ENCODE results near the gene CAPN11.

Gene CAPN11

DNA sequence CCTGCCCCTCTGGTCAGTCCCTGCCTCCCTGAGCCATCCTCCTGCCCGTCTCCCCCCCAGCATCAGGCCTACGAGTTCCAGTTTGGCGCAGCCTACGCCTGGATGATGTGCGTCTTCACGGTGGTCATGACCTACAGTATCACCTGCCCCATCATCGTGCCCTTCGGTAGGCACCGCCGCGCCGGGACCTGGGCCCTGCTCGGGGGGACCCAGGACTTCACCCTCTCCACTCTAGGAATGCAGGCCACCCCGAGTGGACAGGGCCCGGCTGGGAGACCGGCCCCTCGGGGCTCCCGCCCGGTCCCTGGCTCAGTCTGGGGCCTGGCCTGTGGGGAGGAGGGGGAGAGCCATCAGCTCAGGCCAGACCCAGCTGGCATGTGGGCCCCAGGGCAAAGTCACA, 6.1 kb upstream of the CAPN11 start:
- DNase-seq: no peak

DNA sequence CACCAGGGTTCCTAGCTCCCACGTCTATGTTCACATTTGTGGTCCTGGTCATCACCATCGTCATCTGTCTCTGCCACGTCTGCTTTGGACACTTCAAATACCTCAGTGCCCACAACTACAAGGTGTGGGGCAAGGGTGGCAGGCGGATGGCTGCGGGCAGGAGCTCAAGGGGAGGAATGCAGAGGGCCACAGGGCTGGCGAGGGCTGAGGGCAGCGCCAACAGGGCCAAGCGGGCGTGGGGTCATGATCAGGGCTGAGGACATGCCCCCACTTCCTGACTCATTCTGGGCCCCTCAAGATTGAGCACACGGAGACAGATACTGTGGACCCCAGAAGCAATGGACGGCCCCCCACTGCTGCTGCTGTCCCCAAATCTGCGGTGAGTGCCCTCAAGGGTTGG, 4.6 kb upstream of the CAPN11 start:
- no peak for DNase-seq

DNA sequence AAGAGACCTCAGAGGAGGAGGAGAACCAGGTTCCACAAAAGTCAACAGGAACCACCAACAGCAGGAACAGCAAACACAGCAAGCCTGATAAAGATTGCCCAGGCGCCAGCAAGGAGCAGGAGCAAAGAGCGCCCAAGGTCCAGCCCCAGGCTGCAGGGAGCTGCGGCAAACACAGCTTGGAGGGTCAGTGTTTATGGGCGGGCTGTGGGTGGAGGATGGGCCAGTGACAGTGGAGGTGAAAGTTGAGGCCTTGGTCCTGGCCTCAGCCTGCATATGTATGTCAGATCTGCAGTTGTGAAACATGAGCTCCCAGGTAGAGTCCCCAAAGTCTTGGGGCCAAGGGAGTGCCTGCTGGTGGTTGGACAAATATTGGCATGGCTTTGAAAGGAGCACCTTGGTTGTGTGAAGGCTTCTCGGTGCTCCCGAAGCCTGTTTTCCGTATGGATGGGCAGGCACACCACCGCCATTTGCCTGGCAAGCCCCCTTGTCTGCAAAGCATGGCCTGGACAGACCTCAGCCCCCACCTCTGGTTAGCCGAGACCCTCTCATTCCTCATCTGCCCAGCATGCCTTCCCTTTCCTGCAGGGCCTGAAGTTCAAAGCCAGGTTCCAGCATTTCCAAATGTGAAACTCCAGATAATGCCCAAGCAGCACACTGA, 2.0 kb upstream of the CAPN11 start:
- DNase-seq: no peak

DNA sequence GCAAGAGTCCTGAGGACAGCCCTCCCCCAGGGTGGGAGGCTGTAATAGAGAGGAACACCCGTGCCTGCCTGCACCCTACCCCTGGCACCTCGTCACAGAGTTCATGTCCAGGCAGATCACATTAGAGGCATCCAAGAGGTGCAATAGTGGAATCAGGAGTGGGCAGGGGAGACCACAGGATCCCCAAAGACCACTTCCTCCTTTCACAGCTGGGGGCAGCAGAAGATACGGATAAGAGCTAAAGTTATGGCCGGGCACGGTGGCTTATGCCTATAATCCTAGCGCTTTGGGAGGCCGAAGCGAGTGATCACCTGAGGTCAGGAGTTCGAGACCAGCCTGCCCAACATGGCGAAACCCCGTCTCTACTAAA, 1.5 kb upstream of the CAPN11 start:
- no peak for DNase-seq

DNA sequence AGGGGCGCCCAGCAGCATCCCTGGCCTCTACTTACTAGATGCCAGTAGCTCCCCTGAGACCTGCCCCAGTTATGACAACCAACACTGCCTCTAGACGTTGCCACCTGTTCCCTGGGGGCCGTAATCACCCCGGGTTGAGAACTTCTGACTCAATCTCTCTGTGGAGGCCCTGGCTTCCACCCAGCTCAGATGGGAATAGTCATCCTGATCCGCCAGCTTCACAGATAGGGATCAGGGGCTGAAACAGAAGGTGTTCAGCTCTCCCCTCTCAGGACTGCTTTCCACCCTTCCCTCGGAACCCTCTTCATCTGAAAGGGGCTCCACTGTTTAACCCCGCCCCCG, 3.3 kb downstream of the CAPN11 start:
- DNase-seq: no peak

DNA sequence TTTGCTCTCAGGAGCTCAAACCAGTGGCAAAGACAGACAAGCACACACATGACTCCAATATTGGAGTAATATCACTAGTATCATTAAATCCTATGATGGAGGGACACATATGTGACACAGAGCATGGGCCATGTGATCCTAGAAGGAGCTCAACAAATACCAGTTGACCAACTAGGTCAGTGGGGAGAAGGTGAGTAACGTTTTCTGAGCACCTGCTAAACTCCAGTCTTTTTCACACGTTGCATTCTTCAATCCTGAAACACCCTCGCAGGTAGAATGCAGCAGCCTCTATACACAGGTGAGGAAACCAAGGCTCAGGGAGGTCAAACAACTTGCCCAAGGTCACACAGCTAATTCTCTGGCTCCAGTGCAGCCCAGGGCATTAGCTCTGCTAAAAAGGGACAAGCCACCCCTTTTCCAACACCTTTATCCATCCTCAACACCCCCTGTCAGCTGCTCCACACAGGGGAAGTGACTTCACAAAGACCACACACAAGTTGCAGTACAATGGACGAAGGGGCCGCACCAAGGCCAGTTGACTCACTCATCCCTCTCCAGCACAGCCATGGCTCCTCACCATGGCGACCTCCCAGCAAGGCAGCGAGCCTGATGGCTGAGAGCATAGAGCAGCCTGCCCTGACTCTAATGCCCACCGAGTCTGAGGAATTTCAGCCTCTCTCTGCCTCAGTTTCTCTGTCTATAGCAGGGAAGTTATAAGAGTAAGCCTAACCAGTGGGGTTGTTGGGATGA, 4.4 kb downstream of the CAPN11 start:
- no peak for DNase-seq

DNA sequence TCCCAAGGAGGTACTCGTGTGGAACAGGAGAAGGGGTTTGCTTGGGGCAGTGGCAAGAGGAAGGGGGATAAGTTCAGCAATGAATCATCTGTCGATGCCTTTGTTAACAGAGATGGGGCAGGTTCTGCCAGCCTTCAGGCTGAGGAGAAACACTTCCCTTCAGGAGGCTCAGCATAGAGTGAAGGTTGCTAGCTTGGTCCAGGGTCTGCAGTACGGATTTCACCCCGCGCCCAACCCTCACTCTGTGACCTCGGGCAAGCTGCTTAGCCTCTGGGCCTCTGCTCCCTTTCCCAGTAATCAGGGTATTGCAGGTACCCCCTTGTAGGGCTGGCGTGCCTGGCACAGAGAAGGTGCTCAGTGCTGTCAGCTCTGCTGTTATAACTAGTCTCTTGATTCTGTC, 7.5 kb downstream of the CAPN11 start:
- no peak for DNase-seq

DNA sequence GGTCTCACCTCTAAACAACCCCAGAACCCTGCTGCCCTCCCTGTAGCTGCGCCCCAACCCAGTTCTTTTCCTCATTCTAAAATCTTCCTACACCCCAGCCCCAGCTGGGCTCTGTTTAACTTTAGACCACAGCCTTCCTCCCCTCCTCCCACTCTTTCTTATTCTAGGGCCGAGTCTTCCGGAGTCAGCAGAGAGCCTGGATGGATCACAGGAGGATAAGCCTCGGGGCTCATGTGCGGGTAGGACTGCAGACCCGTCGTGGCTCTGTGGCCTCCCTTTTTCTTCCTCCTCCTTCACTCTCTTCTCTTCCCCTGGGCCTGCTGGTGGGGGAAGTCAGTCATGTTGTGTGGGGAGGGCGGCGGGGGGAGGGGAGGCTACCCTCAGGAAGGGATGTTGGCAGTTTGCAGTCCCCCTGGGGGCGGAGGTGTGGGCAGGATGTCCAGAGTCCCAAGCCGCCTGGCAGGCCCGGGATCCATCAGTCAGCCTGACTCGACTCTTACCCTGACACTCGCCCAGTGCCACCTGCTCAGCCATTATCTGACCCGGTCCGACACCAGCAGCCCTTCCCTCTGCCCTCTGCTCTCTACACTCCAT, 8.1 kb downstream of the CAPN11 start:
- no peak for DNase-seq

DNA sequence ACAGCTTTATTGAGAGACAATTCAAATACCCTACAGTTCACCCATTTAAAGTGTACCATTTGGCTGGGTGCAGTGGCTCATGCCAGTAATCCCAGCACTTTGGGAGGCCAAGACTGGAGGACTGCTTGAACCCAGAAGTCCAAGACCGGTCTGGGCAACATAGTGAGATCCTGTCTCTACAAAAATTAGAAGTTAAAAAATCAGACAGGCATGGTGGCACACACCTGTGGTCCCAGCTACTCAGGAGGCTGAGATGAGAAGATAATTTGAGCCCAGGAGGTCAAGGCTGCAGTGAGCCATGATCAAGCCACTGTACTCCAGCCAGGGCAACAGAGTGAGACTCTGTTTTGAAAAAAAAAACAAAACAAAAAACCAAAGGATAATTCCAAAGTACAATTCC, 8.9 kb downstream of the CAPN11 start:
- DNase-seq: no peak

DNA sequence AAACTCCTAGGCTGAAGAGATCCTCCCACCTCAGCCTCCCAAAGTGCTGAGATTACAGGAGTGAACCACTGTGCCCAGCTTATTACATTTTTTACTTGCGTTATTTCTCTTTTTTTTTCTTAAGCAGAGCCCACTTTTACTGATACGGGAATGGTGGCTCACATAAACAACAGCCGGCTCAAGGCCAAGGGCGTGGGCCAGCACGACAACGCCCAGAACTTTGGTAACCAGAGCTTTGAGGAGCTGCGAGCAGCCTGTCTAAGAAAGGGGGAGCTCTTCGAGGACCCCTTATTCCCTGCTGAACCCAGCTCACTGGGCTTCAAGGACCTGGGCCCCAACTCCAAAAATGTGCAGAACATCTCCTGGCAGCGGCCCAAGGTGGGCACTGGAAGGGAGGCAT, 10.5 kb downstream of the CAPN11 start:
- no peak for DNase-seq

DNA sequence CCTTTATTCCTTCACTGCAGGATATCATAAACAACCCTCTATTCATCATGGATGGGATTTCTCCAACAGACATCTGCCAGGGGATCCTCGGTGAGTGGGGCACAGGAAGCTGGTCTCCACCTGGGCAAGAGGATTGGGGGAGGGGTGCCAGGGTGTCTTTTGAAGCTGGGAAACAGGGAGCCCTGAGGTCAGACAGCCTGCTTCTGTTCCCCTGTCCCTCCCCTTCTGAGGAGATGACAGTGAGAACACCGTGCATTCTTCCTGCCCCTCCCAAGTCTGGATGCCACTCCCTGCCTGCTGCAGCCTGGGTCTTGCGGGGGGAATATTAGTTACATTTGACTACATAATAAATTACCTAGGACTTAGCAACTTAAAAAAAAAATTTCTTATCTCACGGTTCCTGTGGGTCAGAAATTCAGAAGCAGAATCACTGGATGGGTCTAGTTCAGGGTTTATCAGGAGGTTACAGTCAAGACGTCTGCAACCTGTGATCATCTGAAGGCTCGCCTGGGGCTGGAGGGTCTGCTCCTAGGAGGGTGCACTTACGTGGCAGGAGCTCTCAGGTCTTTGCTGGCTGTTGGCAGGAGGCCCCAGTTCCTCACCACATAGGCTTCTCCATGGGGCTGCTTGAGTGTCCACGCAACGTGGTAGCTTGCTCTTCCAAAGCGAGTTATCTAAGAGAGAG, 11.4 kb downstream of the CAPN11 start:
- no peak for DNase-seq

DNA sequence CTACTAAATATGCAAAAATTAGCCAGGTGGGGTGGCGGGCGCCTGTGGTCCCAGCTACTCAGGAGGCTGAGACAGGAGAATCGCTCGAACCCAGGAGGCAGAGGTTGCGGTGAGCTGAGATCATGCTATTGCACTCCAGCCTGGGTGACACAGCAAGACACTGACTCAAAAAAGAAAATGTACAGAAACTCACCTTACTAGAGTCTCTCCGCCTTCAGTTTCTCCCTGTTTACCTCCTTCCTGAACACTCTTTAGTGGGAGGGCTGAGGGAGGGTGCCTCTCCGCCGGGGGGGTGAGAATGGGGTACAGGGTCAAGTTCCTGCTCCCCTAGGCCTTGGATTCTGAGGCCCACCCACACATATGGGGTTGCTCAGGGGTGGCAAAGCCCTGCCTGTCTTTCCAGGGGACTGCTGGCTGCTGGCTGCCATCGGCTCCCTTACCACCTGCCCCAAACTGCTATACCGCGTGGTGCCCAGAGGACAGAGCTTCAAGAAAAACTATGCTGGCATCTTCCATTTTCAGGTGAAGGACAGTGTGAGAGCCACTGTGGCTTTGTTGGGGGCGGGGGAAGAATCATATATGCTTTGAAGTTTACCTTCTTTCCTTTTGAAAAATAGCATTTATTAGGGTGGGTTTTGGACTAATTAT, 13.4 kb downstream of the CAPN11 start:
- DNase-seq: no peak

DNA sequence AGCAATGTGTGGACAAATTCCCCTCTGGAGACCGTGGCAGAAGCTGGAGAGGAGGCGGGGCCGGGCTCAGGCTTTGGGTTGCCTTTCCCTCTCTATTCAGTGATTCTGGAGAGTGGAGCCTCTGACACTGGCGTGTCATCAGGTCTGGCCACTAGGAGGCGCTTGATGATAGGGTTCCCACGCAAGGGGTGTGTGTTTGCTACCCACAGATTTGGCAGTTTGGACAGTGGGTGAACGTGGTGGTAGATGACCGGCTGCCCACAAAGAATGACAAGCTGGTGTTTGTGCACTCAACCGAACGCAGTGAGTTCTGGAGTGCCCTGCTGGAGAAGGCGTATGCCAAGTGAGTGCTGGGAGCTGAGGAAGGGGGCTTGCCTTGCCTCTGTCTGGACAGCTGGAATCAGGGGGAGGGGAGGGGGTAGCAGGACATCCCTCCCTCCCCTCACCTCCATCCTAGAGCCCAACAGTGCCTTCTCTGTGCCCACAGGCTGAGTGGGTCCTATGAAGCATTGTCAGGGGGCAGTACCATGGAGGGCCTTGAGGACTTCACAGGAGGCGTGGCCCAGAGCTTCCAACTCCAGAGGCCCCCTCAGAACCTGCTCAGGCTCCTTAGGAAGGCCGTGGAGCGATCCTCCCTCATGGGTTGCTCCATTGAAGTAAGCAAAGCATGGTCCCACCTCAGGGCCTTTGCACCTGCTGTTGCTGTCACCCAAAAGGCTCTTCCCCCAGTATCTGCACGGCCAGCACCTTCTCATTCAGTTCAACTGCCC, 14.3 kb downstream of the CAPN11 start:
- peak in 56 of 58 donors; percentile 10 to 89 (median 60) for DNase-seq

DNA sequence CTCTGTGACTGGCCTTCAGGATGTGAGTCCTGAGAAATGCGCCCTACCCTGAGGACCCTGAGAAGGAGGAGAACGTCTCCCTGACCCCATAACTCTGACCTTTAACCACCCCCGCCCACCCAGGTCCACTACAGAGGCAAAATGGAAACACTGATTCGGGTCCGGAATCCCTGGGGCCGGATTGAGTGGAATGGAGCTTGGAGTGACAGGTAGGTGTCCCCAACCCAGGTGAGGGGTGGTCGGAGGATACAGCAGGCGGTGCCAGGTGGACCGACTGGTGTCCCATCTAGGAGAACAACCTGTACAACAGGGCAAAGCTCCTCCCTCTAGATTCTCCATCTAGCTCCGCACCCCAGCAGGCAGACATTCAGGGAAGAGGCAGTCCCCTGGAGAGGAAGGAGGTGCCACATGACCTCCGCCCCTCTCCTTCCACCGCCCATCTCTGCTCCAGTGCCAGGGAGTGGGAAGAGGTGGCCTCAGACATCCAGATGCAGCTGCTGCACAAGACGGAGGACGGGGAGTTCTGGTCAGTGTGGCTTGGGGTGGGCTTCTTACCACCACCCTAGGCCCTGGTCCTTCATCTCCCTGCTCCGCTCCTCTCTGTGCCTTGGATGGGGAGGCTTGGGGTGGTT, 17.6 kb downstream of the CAPN11 start:
- DNase-seq: no peak

DNA sequence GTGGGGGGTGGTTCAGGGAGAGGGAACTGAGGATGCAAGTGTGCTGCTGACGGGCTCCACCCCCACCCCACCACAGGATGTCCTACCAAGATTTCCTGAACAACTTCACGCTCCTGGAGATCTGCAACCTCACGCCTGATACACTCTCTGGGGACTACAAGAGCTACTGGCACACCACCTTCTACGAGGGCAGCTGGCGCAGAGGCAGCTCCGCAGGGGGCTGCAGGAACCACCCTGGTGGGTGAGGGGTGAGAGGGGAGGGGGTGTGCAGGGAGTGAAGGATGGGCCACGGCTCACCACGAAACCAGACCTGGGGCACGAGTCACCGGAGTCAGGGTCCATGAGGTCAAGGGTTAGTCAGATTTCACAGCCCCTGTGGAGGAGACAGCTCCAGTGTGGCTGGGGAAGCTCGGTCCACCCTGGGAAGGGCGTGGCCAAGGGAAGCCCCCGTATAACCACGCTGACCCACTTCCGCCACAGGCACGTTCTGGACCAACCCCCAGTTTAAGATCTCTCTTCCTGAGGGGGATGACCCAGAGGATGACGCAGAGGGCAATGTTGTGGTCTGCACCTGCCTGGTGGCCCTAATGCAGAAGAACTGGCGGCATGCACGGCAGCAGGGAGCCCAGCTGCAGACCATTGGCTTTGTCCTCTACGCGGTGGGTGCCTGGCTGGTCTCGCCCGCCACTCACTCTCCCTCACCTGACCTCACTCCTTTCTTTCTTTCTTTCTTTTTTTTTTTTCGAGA, 18.3 kb downstream of the CAPN11 start:
- no peak for DNase-seq

DNA sequence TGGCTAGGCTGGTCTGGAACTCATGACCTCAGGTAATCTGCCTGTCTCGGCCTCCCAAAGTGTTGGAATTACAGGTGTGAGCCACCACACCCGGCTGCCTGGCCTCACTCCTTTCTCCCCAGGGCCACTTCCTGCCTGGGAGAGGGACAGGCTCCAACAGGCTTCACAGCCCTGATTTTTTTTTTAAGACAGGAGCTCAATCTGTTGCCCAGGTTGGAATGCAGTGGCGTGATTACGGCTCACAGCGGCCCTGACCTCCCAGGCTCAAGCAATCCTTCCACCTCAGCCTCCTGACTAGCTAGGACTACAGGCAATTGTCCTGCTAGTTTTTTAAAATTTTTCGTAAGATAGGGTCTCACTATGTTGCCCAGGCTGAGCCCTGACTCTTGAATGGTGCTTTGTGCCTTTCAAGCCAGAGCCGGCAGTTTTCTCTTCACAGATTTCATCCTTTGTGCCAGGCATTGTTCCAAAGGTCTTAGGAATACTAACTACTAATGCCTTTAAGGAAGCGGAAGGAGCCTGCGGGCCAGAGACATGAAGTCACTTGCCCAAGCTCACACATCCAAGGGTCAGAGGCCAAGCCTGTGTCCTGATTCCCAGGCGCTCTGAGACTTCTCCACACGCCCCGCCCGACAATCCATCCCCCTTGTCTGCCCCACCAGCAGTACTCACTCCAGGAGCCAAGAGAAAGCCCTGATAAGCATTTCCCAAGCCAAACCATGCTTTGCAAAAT, 19.2 kb downstream of the CAPN11 start:
- no peak for DNase-seq

DNA sequence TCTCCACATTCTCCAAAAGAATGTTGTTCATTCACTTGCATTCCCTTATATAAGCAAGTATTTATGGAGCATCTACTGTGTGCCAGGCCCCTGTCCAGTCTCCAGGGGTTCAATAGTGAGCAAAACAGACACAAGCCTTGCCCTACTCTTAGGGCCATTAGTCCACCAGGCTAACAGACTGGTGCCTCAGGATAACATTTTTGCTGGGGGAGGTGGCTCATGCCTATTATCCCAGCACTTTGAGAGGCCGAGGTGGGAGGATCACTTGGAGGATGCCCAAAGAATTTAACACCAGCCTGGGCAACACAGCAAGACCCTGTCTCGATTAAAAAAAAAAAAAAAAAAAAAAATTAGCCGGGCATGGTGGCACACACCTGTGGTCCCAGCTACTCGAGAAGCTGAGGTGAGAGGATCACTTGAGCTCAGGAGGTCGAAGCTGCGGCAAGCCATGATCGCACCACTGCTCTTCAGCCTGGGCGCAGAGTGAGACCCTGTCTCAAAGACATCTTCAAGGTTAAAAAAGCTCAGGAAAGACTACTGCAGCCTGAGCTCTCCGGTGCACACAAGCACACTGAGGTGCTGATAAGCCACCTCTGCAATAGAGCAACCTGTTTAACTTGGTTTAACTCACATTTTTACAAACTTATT, 19.9 kb downstream of the CAPN11 start:
- no peak for DNase-seq

DNA sequence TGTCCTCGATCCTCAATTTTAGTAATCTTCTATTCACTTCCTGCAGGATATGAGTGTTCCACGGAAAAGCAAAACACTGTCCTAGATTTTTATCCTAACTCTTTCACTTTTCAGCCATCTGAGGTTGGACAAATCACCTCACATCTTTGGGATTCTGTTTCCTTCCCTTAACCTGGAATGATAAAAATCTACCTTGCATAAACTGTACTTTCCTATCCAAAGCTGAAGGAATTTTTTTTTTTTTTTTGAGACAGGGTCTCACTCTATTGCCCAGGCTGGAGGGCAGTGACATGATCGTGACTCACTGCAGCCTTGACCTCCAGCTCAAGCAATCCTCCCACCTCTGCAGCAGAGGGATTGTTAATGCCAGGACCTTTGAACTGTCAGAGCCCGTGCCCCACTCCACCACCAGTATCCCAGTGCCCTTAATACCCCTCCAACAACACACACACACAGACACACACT, 20.5 kb downstream of the CAPN11 start:
- DNase-seq: no peak

DNA sequence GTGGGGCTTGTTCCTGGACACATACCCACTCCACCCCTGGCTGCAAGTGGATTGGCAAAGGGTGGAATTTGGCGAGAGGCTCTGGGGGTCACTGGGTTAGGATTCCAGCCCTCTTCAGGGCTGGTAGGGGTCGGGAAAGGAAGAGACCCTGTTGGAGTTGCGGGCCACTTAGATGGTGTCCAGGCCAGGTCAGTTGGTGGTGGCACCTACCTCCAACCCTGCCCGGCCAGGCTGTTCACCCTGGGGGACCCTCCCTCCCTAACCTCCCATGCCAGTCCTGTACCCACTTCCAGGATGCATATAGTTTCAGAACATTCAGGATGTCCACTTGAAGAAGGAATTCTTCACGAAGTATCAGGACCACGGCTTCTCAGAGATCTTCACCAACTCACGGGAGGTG, 21.0 kb downstream of the CAPN11 start:
- no peak for DNase-seq
